Astrocyte (in vitro differentiated cells and primary cell): ENCODE results near the gene TEX2.

ENCODE experiments used
- EZH2 ChIP-seq: IDR thresholded peaks from 2 replicates; pipeline ENCODE4 v1.6.1; 2012; ENCODE audit warnings: mild to moderate bottlenecking, low read length, inconsistent platforms; ENCODE audit not compliant: insufficient read depth
- TF ChIP-seq, protein P1 (sequence below): IDR thresholded peaks from 2 replicates; pipeline ENCODE4 v1.5.1; 2011; ENCODE audit warnings: low read depth, mild to moderate bottlenecking, inconsistent platforms, low read length, moderate library complexity; ENCODE audit not compliant: insufficient read depth

DNA sequence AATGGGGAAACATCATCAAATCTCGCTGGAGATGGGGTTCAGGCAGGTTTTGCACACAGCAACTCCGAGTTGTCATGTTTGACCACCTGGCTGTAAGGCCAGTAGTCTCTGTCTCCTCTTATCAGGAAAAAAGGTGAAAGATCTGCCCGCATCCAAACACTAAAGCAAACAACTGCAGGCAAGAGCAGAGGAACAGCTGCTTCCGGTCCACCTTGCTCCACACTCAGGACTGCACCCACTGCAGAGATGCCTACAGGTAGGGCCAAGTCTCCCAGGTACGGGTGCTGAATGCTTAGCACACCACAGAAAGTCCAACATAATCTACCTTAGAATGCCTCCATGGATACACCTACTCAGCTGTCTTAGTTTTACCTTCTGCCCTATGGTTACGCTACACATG is 7.3 kb downstream of the TEX2 start:
- TF ChIP-seq, protein P1, sequence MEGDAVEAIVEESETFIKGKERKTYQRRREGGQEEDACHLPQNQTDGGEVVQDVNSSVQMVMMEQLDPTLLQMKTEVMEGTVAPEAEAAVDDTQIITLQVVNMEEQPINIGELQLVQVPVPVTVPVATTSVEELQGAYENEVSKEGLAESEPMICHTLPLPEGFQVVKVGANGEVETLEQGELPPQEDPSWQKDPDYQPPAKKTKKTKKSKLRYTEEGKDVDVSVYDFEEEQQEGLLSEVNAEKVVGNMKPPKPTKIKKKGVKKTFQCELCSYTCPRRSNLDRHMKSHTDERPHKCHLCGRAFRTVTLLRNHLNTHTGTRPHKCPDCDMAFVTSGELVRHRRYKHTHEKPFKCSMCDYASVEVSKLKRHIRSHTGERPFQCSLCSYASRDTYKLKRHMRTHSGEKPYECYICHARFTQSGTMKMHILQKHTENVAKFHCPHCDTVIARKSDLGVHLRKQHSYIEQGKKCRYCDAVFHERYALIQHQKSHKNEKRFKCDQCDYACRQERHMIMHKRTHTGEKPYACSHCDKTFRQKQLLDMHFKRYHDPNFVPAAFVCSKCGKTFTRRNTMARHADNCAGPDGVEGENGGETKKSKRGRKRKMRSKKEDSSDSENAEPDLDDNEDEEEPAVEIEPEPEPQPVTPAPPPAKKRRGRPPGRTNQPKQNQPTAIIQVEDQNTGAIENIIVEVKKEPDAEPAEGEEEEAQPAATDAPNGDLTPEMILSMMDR, result no peak
- no peak for TF ChIP-seq EZH2
